GM06990 (cell line): ENCODE data around the gene BCL7B.

Source experiments
- DNase-seq: peaks from one replicate; pipeline ENCODE4 v3.0.0-alpha.2; 2011; ENCODE audit not compliant: insufficient read length; ENCODE audit errors: extremely low read depth
- H3K27me3 ChIP-seq: replicated peaks from 2 replicates; pipeline ENCODE4 v1.6.0; 2011; ENCODE audit warnings: low read length; ENCODE audit not compliant: control insufficient read depth, insufficient read depth
- H3K36me3 ChIP-seq: 2 replicates; pipeline ENCODE4 v1.5.1; 2011; ENCODE audit warnings: low read length; ENCODE audit not compliant: control insufficient read depth, insufficient read depth
- H3K4me3 ChIP-seq: replicated peaks from 2 replicates; pipeline ENCODE4 v1.5.1; 2011; ENCODE audit warnings: low read depth, mild to moderate bottlenecking, control low read depth, low read length
- TF ChIP-seq, protein P1 (sequence below): IDR thresholded peaks from 2 replicates; pipeline ENCODE4 v1.5.1; 2011; ENCODE audit warnings: low read length, control low read depth, mild to moderate bottlenecking, inconsistent platforms; ENCODE audit not compliant: insufficient read depth, poor library complexity, severe bottlenecking

Gene BCL7B

DNA sequence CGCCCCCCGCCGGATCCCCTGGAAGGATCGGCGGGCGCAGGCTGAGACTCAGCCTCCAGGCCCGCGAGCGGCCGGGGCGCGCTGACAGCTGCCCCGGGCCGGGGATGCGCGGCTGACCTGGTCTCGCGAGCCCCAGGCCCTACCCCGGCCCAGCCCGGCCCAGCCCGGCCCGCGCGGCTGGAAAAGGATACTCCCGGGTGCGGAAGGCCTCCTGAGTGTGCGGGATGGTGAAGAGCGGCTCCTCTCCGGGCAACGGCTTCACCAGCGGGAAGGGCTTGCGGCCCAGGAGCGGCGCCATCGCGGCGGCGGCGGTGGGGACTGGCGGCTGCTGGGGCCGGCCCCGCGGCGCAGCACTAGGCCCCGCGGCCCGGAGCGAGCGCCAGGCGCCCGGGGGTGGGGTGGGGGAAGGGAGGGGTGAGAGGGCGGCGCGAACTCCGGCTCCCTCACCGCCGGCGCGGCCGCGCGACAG is 35.8 kb downstream of the BCL7B start:
- DNase-seq = no peak
- TF ChIP-seq, protein P1, sequence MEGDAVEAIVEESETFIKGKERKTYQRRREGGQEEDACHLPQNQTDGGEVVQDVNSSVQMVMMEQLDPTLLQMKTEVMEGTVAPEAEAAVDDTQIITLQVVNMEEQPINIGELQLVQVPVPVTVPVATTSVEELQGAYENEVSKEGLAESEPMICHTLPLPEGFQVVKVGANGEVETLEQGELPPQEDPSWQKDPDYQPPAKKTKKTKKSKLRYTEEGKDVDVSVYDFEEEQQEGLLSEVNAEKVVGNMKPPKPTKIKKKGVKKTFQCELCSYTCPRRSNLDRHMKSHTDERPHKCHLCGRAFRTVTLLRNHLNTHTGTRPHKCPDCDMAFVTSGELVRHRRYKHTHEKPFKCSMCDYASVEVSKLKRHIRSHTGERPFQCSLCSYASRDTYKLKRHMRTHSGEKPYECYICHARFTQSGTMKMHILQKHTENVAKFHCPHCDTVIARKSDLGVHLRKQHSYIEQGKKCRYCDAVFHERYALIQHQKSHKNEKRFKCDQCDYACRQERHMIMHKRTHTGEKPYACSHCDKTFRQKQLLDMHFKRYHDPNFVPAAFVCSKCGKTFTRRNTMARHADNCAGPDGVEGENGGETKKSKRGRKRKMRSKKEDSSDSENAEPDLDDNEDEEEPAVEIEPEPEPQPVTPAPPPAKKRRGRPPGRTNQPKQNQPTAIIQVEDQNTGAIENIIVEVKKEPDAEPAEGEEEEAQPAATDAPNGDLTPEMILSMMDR = no peak

DNA sequence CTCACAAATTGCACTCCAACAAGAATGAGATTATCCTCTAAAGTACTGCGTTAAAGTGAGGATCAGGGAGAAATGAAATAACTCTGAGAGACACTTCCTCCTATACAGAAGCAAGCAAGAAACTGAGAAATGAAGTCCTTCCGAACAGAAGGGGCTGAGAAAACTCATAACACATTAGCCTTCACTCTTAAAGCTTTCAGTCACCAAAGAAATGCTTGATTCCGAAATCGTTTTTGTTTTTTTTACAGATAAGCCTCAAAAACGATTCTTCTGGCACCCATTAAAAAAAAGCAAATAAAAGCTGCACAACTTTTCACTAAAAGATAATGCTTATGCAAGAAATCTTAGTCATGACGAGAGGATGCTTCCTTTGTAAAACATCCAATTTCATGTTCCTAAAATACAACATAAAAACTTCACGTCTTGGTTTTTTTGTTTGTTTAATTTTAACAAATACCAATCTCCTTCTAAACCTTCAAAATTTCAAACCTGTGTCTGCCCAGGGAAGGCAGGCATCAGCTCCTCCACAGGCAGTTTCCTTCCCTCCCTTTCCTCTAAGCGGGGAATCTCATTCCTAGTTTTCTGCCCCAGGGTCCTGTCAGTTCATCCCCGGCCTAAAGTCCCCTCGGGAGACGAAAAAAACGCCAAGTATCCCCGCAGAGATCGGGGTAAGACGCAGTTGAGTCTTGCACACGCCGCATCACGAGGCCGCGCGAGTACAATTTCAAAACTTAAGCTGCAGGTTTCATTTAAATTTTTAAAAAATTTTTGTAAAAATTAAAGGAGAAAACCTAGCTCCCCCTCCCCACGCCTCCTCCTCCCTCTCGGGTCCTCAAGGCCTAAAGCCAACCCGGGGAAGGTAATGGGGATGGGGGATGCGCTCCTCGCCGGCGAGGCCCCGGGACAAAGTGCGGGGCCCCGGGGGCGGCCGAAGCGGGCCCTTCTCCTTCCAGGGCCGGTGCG is 36.5 kb downstream of the BCL7B start:
- peak overlapping the region; percentile 91 for H3K4me3 ChIP-seq
- peak; percentile 28 for DNase-seq
- H3K36me3 ChIP-seq = peaks cover 2% of the 10 kb centered on the region
- H3K27me3 ChIP-seq = no peaks in the 10 kb centered on the region
- TF ChIP-seq, protein P1 = no peak

More for the DNA sequence above, 35.8 kb downstream of the BCL7B start:
- H3K36me3 ChIP-seq = peaks cover 2% of the 10 kb centered on the region
- H3K4me3 ChIP-seq = peak overlapping the region; percentile 91
- H3K27me3 ChIP-seq = no peaks in the 10 kb centered on the region

DNA sequence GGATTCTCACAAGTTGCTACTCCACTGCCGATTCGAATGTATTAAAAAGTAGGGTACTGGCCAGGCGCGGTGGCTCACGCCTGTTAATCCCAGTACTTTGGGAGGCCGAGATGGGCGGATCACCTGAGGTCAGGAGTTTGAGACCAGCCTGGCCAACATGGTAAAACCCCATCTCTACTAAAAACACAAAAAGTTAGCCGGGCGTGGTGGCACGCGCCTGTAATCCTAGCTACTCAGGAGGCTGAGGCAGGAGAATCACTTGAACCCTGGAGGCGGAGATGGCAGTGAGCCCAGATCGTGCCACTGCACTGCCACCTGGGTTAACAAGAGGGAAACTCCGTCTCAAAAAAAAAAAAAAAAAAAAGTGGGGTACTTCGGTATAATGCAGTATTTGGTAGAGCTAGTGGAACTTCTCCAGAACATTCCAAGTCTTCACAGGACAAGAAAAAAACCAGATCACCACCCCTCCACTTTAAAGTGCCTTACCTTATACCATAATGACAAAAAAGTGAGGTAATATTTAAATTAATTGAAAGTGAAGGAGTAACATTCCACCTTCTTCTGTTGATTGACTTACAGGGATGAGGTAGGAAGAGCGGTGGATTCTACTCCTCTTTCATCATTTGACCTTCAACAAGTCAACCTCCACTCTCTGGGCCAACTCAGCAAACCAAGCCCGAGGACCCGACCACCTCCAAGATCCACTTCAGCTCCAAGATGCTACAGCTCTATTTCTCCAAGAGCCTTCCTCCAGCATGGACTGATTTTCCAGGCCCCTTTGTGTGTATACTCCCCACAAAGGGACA is 37.4 kb downstream of the BCL7B start:
- peak overlapping the region; percentile 91 for H3K4me3 ChIP-seq
- no peaks in the 10 kb centered on the region for H3K27me3 ChIP-seq
- H3K36me3 ChIP-seq = peaks cover 5% of the 10 kb centered on the region
- no peak for DNase-seq
- TF ChIP-seq, protein P1 = no peak

DNA sequence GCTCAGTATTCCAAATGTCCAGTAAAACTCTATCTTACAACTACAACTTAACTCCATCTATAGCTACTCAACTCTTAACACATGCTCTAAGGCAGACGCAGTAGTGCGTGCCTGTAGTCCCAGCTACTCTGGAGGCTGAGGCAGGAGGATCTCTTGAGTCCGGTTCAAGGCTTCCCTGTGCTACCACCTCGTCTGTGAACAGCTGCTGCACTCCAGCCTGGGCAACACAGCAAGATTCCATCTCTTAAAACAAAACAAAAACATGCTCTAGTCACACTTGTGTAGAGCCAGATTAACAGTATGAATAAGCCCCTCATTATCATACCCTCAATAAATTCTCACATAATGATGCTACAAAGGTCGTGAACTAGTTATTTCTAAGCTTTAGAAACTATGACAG is 39.0 kb downstream of the BCL7B start:
- Histone ChIP-seq H3K4me3 (0 out of 2 replicates have a peak overlapping the region, but pooled peaks have one; percentile 7), H3K27me3 (no peaks in the 10 kb centered on the region), H3K36me3 (peaks cover 5% of the 10 kb centered on the region)
- TF ChIP-seq, protein P1 = no peak
- no peak for DNase-seq

DNA sequence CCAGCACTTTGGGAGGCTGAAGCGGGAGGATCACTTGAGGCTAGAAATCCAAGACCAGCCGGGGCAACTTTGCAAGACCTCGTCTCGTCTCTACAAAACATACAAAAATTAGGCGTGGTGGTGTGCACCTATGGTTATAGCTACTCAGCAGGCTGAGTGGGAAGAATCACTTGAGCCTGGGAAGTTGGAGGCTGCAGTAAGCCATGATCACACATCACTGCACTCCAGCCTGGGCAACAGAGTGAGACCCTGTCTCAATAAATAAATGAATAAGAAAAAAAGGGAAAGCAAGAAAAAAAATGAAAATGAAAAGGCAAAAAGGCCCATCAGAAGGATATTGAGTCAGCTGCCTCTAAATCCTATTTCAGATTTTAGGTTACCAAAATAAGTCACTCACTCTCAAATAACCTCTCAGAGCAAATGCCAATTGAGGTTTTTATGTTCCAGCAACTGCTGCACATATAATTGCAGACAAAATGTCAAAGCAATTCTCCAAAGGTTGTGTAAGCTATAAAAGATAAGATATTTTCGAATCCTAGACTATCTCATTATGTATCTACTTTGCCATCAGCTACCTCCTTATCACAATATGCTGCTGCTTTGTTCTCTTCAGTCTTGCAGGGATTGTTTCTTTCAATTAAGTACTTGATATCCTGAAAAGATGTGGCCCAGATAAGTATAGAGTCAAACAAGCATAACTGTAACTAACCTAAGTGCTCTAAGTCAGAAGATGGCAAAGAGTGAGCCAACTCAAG is 40.1 kb downstream of the BCL7B start:
- H3K4me3 ChIP-seq = no peak overlapping the region
- no peaks in the 10 kb centered on the region for H3K27me3 ChIP-seq
- H3K36me3 ChIP-seq = peaks cover 5% of the 10 kb centered on the region
- TF ChIP-seq, protein P1 = no peak
- no peak for DNase-seq
